Kidney (tissue), 14 donors: Measurements from ENCODE around the gene URB1. TPM values are rescaled to one million over a fixed set of nuclear protein-coding genes. Genes with fewer than 3 reads are reported as not detected.

ENCODE experiments used
- DNase-seq, 5 donors: peaks; one replicate each; pipeline ENCODE4 v3.0.0-alpha.2; 2013 to 2020
- FAIRE-seq: peaks from 2 replicates; lab custom pipeline; 2012; peaks lifted over from hg19 to GRCh38; lab: Jason Lieb, UNC
- H3K27ac ChIP-seq, 2 donors: one replicate each; pipeline ENCODE4 v1.7.0; 2013; ENCODE audit warnings: low read depth in 2 of 2, low read length in 2 of 2, inconsistent platforms in 1 of 2
- H3K27me3 ChIP-seq: one replicate; pipeline ENCODE4 v1.7.1; 2013; ENCODE audit warnings: low read length, inconsistent platforms; ENCODE audit not compliant: control insufficient read depth, insufficient read depth
- H3K36me3 ChIP-seq, 3 donors: one replicate each; pipeline versions ENCODE4 v1.7.0 to v1.7.1; 2013; ENCODE audit warnings: low read length in 3 of 3, control low read depth in 1 of 3, inconsistent platforms in 1 of 3; ENCODE audit not compliant: insufficient read depth in 3 of 3, control insufficient read depth in 2 of 3
- H3K4me1 ChIP-seq, 3 donors: one replicate each; pipeline versions ENCODE4 v1.7.0 to v1.7.1; 2013; ENCODE audit warnings: low read length in 3 of 3, inconsistent platforms in 1 of 3, low read depth in 1 of 3; ENCODE audit not compliant: control insufficient read depth in 2 of 3, insufficient read depth in 2 of 3
- H3K4me3 ChIP-seq, 3 donors: one replicate each; pipeline versions ENCODE4 v1.7.0 to v1.8.1; 2013; ENCODE audit warnings: low read length in 3 of 3, control low read depth in 1 of 3, inconsistent platforms in 1 of 3
- H3K9ac ChIP-seq, 3 donors: one replicate each; pipeline versions ENCODE4 v1.7.0 to v1.7.1; 2013; ENCODE audit warnings: low read length in 3 of 3, control low read depth in 1 of 3, inconsistent platforms in 1 of 3
- H3K9me3 ChIP-seq, 3 donors: one replicate each; pipeline versions ENCODE4 v1.7.0 to v1.7.1; 2013; ENCODE audit warnings: low read length in 3 of 3, control low read depth in 1 of 3, inconsistent platforms in 1 of 3; ENCODE audit not compliant: control insufficient read depth in 2 of 3, insufficient read depth in 1 of 3
- CTCF ChIP-seq: IDR thresholded peaks from 3 replicates; pipeline ENCODE4 v1.5.1; 2012; ENCODE audit warnings: mild to moderate bottlenecking, moderate library complexity, borderline replicate concordance; ENCODE audit not compliant: insufficient read depth; ENCODE audit errors: extremely low read depth
- intact Hi-C: fragments of 100-400 bp; cut with DNase I; formaldehyde crosslinking; loops from one replicate; pipeline ENCODE4 v1.11.1; 2022
- polyA plus RNA-seq: library from polyadenylated mRNA; stranded (reverse); fragments of 350-450 nt; fragmentation: Illumina TruSeq; extraction: RNeasy Lipid Tissue Mini Kit (QIAGEN cat#74804); gene quantifications from one replicate; pipeline ENCODE4 v1.2.3, GENCODE V29; 2014; ENCODE audit warnings: low read depth, low replicate concordance; ENCODE audit not compliant: insufficient read depth
- total RNA-seq: library from RNA; stranded (reverse); fragmentation: NEBNext Ultra II Directional; extraction: Animal tissue kit (Norgen Biotek cat#: 25700); gene quantifications from one replicate; pipeline ENCODE4 v1.2.1, GENCODE V29; 2021
- donor health status: control.
- donor health status: control.
- donor health status: control.
- donor health status: control.
- donor health status: control.
- donor health status: DM: yes; HTN: yes; CAD: no.
- donor health status: Normal renal cell carcinoma (clear cell type).

URB1 gene
- total and polyA plus RNA-seq, 2 donors from 2014 or later = 1.7 to 15.0 TPM

GRCh38 chr21:32347977-32348376 is 44.8 kb downstream of the URB1 start:
- no peaks in the 10 kb centered on the region for H3K27me3 ChIP-seq
- no peak for TF ChIP-seq CTCF
- no peak overlapping the region for H3K4me3 ChIP-seq
- H3K36me3 ChIP-seq = peaks cover 15 to 59% (median 55%) of the 10 kb centered on the region in 3 donors
- no peaks in the 10 kb centered on the region for H3K9me3 ChIP-seq
- H3K27ac ChIP-seq = no peak overlapping the region
- intact Hi-C loops = no loop called here
- H3K4me1 ChIP-seq = no peaks in the 10 kb centered on the region
- H3K9ac ChIP-seq = no peak overlapping the region
- no peak for FAIRE-seq
- DNase-seq = no peak

- H3K27me3 ChIP-seq = no peaks in the 10 kb centered on the region
- intact Hi-C loops = no loop called here
- TF ChIP-seq CTCF = no peak
- H3K36me3 ChIP-seq = peaks cover 15 to 55% (median 49%) of the 10 kb centered on the region in 3 donors
- FAIRE-seq = no peak
- H3K27ac ChIP-seq = no peak overlapping the region
- H3K9ac ChIP-seq = no peak overlapping the region
- no peak overlapping the region for H3K4me3 ChIP-seq
- H3K4me1 ChIP-seq = no peaks in the 10 kb centered on the region
- no peaks in the 10 kb centered on the region for H3K9me3 ChIP-seq
- DNase-seq = no peak
These were observed 45.5 kb downstream of the URB1 start for GRCh38 chr21:32347351-32347750.

- Histone ChIP-seq H3K4me1 (no peaks in the 10 kb centered on the region), H3K4me3 (no peak overlapping the region), H3K9ac (no peak overlapping the region), H3K27me3 (no peaks in the 10 kb centered on the region), H3K27ac (no peak overlapping the region), H3K36me3 (peaks cover 14 to 52% (median 46%) of the 10 kb centered on the region in 3 donors), H3K9me3 (no peaks in the 10 kb centered on the region)
- no peak for TF ChIP-seq CTCF
- DNase-seq = no peak
- intact Hi-C loops = no loop called here
- no peak for FAIRE-seq
These were observed 45.9 kb downstream of the URB1 start for GRCh38 chr21:32346951-32347350.
